AG09309 (cell line): ENCODE data around the gene PCDHGB6.

Experiments
- DNase-seq: peaks from one replicate; pipeline ENCODE4 v3.0.0-alpha.2; 2010; ENCODE audit warnings: low read depth
- H3K4me3 ChIP-seq: 2 replicates; pipeline ENCODE4 v1.5.1; 2011; ENCODE audit warnings: mild to moderate bottlenecking, low read depth, low read length, moderate library complexity; ENCODE audit not compliant: control insufficient read depth
- CTCF ChIP-seq: IDR thresholded peaks from 2 replicates; pipeline ENCODE4 v1.5.1; 2011; ENCODE audit warnings: mild to moderate bottlenecking, low read depth, low read length, inconsistent platforms; ENCODE audit not compliant: insufficient read depth, control insufficient read depth; ENCODE audit errors: missing control alignments

The PCDHGB6 gene

DNA sequence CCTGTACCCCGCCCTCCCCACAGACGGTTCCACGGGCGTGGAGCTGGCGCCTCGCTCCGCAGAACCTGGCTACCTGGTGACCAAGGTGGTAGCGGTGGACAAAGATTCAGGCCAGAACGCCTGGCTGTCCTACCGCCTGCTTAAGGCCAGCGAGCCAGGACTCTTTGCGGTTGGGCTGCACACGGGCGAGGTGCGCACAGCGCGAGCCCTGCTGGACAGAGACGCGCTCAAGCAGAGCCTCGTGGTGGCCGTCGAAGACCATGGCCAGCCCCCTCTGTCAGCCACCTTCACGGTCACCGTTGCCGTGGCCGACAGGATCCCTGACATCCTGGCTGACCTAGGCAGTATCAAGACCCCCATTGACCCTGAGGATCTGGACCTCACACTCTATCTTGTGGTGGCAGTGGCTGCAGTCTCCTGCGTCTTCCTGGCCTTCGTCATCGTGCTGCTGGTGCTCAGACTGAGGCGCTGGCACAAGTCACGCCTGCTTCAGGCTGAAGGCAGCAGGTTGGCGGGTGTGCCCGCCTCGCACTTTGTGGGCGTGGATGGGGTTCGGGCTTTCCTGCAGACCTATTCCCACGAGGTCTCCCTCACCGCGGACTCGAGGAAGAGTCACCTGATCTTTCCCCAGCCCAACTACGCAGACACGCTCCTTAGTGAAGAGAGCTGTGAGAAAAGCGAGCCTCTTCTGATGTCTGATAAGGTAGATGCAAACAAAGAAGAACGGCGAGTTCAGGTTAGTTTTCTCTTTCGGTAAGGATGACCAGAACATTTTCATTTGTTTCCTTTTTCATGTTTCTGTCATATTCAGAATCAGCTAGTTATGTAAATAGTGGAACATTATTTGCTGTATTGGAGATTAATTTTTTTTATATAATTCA is 41.6 kb upstream of the PCDHGB6 start:
- no peak overlapping the region for H3K4me3 ChIP-seq
- no peak for TF ChIP-seq CTCF
- no peak for DNase-seq

- TF ChIP-seq CTCF = peak; percentile 63
- H3K4me3 ChIP-seq = peak within 1 kb of the TSS; percentile 32
- no peak for DNase-seq
Observed at GRCh38 chr5:141369994-141370848, 37.6 kb upstream of the PCDHGB6 start, which contains the start of gene PCDHGB3. Gene PCDHGB3 (plus strand): TSS chr5:141370242. CDS start chr5:141370395, 153 bp downstream.

- no peak overlapping the region for H3K4me3 ChIP-seq
- TF ChIP-seq CTCF = no peak
- no peak for DNase-seq
Observed at GRCh38 chr5:141371572-141372475, 36.0 kb upstream of the PCDHGB6 start.

DNA sequence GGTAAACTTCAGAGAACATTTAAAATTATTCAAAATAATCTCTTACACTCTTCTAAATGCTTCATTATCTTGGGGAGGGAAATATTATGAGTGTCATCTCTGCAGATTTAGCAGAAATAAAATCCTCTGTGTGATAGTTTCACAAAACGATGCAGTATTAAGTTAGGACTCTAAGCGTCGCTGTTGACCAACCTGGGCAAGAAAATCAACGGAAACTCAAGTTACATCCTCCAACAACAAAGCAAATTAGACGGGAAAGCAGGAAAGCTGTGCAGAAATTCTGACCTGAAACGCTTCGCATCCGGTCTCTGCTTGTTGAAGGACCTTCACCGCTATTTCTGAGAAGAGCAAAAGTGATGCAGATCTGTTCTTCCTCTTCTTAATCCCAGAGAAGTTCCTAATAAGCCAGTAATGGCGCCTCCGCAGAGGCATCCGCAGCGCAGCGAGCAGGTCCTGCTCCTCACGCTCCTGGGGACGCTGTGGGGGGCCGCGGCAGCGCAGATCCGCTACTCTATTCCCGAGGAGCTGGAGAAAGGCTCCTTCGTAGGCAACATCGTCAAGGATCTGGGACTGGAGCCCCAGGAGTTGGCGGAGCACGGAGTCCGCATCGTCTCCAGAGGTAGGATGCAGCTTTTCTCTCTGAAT is 34.0 kb upstream of the PCDHGB6 start, which contains the start of gene PCDHGA6:
Gene PCDHGA6 (plus strand): TSS at position 219 of the 645 bp plus-strand sequence. CDS start 193 bp downstream, at position 412.
- DNase-seq = no peak
- H3K4me3 ChIP-seq = peak within 1 kb of the TSS; percentile 39
- peak; percentile 66 for TF ChIP-seq CTCF

DNA sequence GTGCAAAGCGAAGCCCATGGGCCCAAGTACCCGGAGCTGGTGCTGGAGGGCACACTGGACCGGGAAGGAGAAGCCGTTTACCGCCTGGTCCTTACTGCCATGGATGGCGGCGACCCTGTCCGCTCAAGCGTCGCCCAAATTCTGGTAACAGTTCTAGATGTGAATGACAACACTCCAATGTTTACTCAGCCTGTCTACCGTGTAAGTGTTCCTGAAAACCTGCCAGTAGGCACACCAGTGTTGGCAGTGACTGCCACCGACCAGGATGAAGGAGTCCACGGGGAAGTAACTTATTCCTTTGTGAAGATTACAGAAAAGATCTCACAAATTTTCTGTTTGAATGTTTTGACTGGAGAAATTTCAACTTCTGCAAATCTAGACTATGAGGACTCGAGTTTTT is 33.2 kb upstream of the PCDHGB6 start:
- TF ChIP-seq CTCF = no peak
- no peak overlapping the region; the same call in 1 of the 2 replicates for H3K4me3 ChIP-seq
- DNase-seq = no peak
